GM19467 (cell line): ENCODE data around the gene CBFA2T2.
"Not testable (repeated sequence)": the region's sequence is repeated elsewhere in the genome, so short reads cannot be mapped to it uniquely, and the experiment has no call there.

ENCODE experiments used
- ATAC-seq: cut with Tn5 transposase; IDR thresholded peaks from one replicate; pipeline ENCODE4 v1.9.1; 2021; ENCODE audit warnings: mild to moderate bottlenecking, moderate library complexity; ENCODE audit not compliant: unreplicated experiment

CBFA2T2 gene

GRCh38 chr20:33621717-33622400, 132.0 kb downstream of the CBFA2T2 start:
- no peak for ATAC-seq

- no peak for ATAC-seq
These were observed 132.9 kb downstream of the CBFA2T2 start for GRCh38 chr20:33622705-33623365.

- no peak for ATAC-seq
These were observed 134.5 kb downstream of the CBFA2T2 start for GRCh38 chr20:33624399-33624798.

- ATAC-seq, result no peak
These were observed 136.3 kb downstream of the CBFA2T2 start for GRCh38 chr20:33626190-33626589.

GRCh38 chr20:33627577-33628216, 137.8 kb downstream of the CBFA2T2 start:
- ATAC-seq, result no peak

GRCh38 chr20:33629533-33629932, 139.6 kb downstream of the CBFA2T2 start:
- no peak for ATAC-seq

GRCh38 chr20:33629979-33630378, 140.1 kb downstream of the CBFA2T2 start:
- ATAC-seq, result no peak

GRCh38 chr20:33630507-33630906, 140.6 kb downstream of the CBFA2T2 start:
- ATAC-seq, result no peak

- not testable (repeated sequence) for ATAC-seq
These were observed 142.0 kb downstream of the CBFA2T2 start for GRCh38 chr20:33631910-33632309.

GRCh38 chr20:33635341-33635740, 145.4 kb downstream of the CBFA2T2 start:
- no peak for ATAC-seq

GRCh38 chr20:33636776-33637175, 146.9 kb downstream of the CBFA2T2 start:
- no peak for ATAC-seq

GRCh38 chr20:33640287-33640686, 150.4 kb downstream of the CBFA2T2 start:
- no peak for ATAC-seq

GRCh38 chr20:33644313-33645071, 154.6 kb downstream of the CBFA2T2 start:
- no peak for ATAC-seq

GRCh38 chr20:33645072-33645358, 155.1 kb downstream of the CBFA2T2 start:
- no peak for ATAC-seq

GRCh38 chr20:33645396-33645795, 155.5 kb downstream of the CBFA2T2 start:
- no peak for ATAC-seq

- no peak for ATAC-seq
These were observed 156.3 kb downstream of the CBFA2T2 start for GRCh38 chr20:33646191-33646590.

- ATAC-seq, result not testable (repeated sequence)
These were observed 157.2 kb downstream of the CBFA2T2 start for GRCh38 chr20:33646959-33647602.

- ATAC-seq, result peak; percentile 48
These were observed 157.9 kb downstream of the CBFA2T2 start for GRCh38 chr20:33647603-33648395.

- ATAC-seq, result no peak
These were observed 158.6 kb downstream of the CBFA2T2 start for GRCh38 chr20:33648396-33649004.

- ATAC-seq, result no peak
These were observed 159.3 kb downstream of the CBFA2T2 start for GRCh38 chr20:33649201-33649681.
